Spleen (tissue), 11 donors: Measurements from ENCODE around the gene ASB13. TPM values are rescaled to one million over a fixed set of nuclear protein-coding genes. Genes with fewer than 3 reads are reported as not detected.

Experiments used
- DNase-seq: peaks from one replicate; pipeline ENCODE4 v3.0.0-alpha.2; 2020
- H3K27ac ChIP-seq, 8 donors: fragments of 200-600 bp; sonication (generic) in 7 of 8; 1 replicate in 4 of 8; 2 replicates in 4 of 8; pipeline versions ENCODE4 v1.5.0 to v1.8.0; 2016 to 2021; ENCODE audit warnings: inconsistent platforms in 4 of 8, mild to moderate bottlenecking in 4 of 8, moderate library complexity in 1 of 8
- H3K27me3 ChIP-seq, 7 donors: fragments of 200-600 bp; sonication (generic) in 6 of 7; replicated peaks in 1 of 7; 1 replicate in 4 of 7; 2 replicates in 3 of 7; pipeline versions ENCODE4 v1.5.0 to v1.8.0; 2016 to 2021; ENCODE audit warnings: inconsistent platforms in 3 of 7, mild to moderate bottlenecking in 1 of 7
- H3K36me3 ChIP-seq, 6 donors: fragments of 200-600 bp; sonication (generic) in 5 of 6; 1 replicate in 4 of 6; 2 replicates in 2 of 6; pipeline versions ENCODE4 v1.5.0 to v1.8.0; 2016 to 2021; ENCODE audit warnings: inconsistent platforms in 2 of 6
- H3K4me1 ChIP-seq, 6 donors: fragments of 200-600 bp; sonication (generic) in 5 of 6; 1 replicate in 3 of 6; 2 replicates in 3 of 6; pipeline versions ENCODE4 v1.5.0 to v1.8.0; 2016 to 2021; ENCODE audit warnings: inconsistent platforms in 3 of 6
- H3K4me3 ChIP-seq, 8 donors: fragments of 200-600 bp; sonication (generic) in 7 of 8; 1 replicate in 4 of 8; 2 replicates in 4 of 8; pipeline versions ENCODE4 v1.5.0 to v1.8.0; 2016 to 2021; ENCODE audit warnings: inconsistent platforms in 4 of 8, mild to moderate bottlenecking in 4 of 8, moderate library complexity in 2 of 8
- H3K9me3 ChIP-seq, 8 donors: fragments of 200-600 bp; sonication (generic) in 7 of 8; 1 replicate in 4 of 8; 2 replicates in 4 of 8; pipeline versions ENCODE4 v1.5.0 to v1.8.0; 2016 to 2021; ENCODE audit warnings: inconsistent platforms in 4 of 8
- CTCF ChIP-seq, 11 experiments: fragments of 200-600 bp in 7 of 11; fragments of 450-650 bp in 4 of 11; sonication (generic) in 4 of 11; IDR thresholded peaks in 8 of 11; conservative IDR thresholded peaks in 3 of 11; 1 replicate in 7 of 11; 2 replicates in 4 of 11; pipeline versions ENCODE4 v1.4.0 to v1.8.0; 2016 to 2021; ENCODE audit warnings: antibody characterized with exemption in 11 of 11, inconsistent platforms in 4 of 11, mild to moderate bottlenecking in 1 of 11
- POLR2A ChIP-seq, 3 donors: fragments of 450-650 bp; IDR thresholded peaks; one replicate each; pipeline ENCODE4 v1.5.1; 2017; ENCODE audit warnings: antibody characterized with exemption in 3 of 3, mild to moderate bottlenecking in 1 of 3
- POLR2AphosphoS5 ChIP-seq, 3 donors: sonication (generic); formaldehyde crosslinking; IDR thresholded peaks; one replicate each; pipeline ENCODE4 v1.5.1; 2017; ENCODE audit warnings: antibody characterized with exemption in 3 of 3
- WGBS, 5 donors: extraction: QIAGEN DNeasy Blood & Tissue Kit in 3 of 5; methylation state at CpG; one replicate each; pipeline versions ENCODE4 v1.1.5 to v1.1.7; 2013 to 2018; 5-methylcytosine and 5-hydroxymethylcytosine counted together
- intact Hi-C: fragments of 100-400 bp; cut with DNase I; formaldehyde crosslinking; loops from one replicate; pipeline ENCODE4 v1.15.0; 2023; ENCODE audit warnings: low total_unique reads
- polyA plus RNA-seq, 3 donors: library from polyadenylated mRNA; stranded (reverse); fragments of 200-250 nt; gene quantifications; one replicate each; pipeline ENCODE4 v1.2.1, GENCODE V29; 2013
- small RNA-seq, 4 donors: library from RNA; depleted of rRNA; stranded (forward); fragments of <200 nt; gene quantifications; one replicate each; pipeline ENCODE3, GENCODE V24; 2016
- total RNA-seq, 7 donors: library from RNA; depleted of rRNA in 3 of 7; stranded (reverse); fragments of >200 nt in 3 of 7; fragmentation: NEBNext Ultra II Directional in 4 of 7; extraction: Animal tissue kit (Norgen Biotek cat#: 25700) in 4 of 7; gene quantifications; one replicate each; pipeline versions ENCODE4 v1.1.0 to v1.2.1, GENCODE V29; 2016 to 2021
- donor health status: healthy with polysubstance abuse.
- donor health status: DM: no; HTN: no; CAD: no; lungs with moderate emphysema.
- donor health status: DM: no; HTN: no; CAD: no.
- donor health status: Bipolar disorder and iron deficiency.
- donor health status: healthy.
- donor health status: DM: no; HTN: no; CAD: no.
- donor health status: DM: yes; HTN: yes; CAD: no.

The ASB13 gene
- total and polyA plus RNA-seq, 10 donors: 17.0 to 29.6 (median 21.8) TPM

- Histone ChIP-seq H3K27me3 (peaks cover 0 to 73% (median 2%) of the 10 kb centered on the region in 7 donors), H3K9me3 (no peaks in the 10 kb centered on the region), H3K4me3 (no peak overlapping the region), H3K4me1 (peaks cover 0 to 10% (median 3%) of the 10 kb centered on the region in 6 donors), H3K36me3 (no peaks in the 10 kb centered on the region), H3K27ac (no peak overlapping the region)
- intact Hi-C loops: no loop called here
- no peak for TF ChIP-seq POLR2AphosphoS5 (IDR thresholded peaks at IDR 0.05)
- no peak for TF ChIP-seq POLR2A (IDR thresholded peaks at IDR 0.05)
- no peak for TF ChIP-seq CTCF (IDR thresholded peaks at IDR 0.05 in 8 of 11, conservative IDR thresholded peaks at IDR 0.05 in 3 of 11)
- peak; percentile 60 for DNase-seq
- 85 to 96% (median 92%) methylated on average over 10 to 14 of the region's 14 CpGs for WGBS, 5 donors
These were observed 75.0 kb downstream of the ASB13 start for GRCh38 chr10:5591336-5591824.

- peaks cover 0 to 8% (median 3%) of the 10 kb centered on the region in 6 donors for H3K4me1 ChIP-seq
- H3K9me3 ChIP-seq: no peaks in the 10 kb centered on the region
- WGBS, 5 donors: 74 to 91% (median 87%) methylated on average over 10 of the region's 10 CpGs
- H3K27ac ChIP-seq: no peak overlapping the region
- no peaks in the 10 kb centered on the region for H3K36me3 ChIP-seq
- TF ChIP-seq CTCF (IDR thresholded peaks at IDR 0.05 in 8 of 11, conservative IDR thresholded peaks at IDR 0.05 in 3 of 11) (no peak), POLR2A (IDR thresholded peaks at IDR 0.05) (no peak), POLR2AphosphoS5 (IDR thresholded peaks at IDR 0.05) (no peak)
- H3K27me3 ChIP-seq: peaks cover 0 to 68% (median 2%) of the 10 kb centered on the region in 7 donors
- peak; percentile 63 for DNase-seq
- H3K4me3 ChIP-seq: no peak overlapping the region
- intact Hi-C loops: no loop called here
These were observed 75.6 kb downstream of the ASB13 start for GRCh38 chr10:5590816-5591215.

GRCh38 chr10:5589661-5590511, 76.5 kb downstream of the ASB13 start:
- H3K4me3 ChIP-seq: no peak overlapping the region
- no peaks in the 10 kb centered on the region for H3K9me3 ChIP-seq
- no peak for TF ChIP-seq POLR2A (IDR thresholded peaks at IDR 0.05)
- no peaks in the 10 kb centered on the region for H3K36me3 ChIP-seq
- peaks cover 0 to 8% (median 3%) of the 10 kb centered on the region in 6 donors for H3K4me1 ChIP-seq
- 78 to 85% (median 83%) methylated on average over 15 to 16 of the region's 16 CpGs for WGBS, 5 donors
- no peak overlapping the region for H3K27ac ChIP-seq
- DNase-seq: peak; percentile 19
- peaks cover 0 to 61% (median 2%) of the 10 kb centered on the region in 7 donors for H3K27me3 ChIP-seq
- intact Hi-C loops: no loop called here

- H3K36me3 ChIP-seq: no peaks in the 10 kb centered on the region
- WGBS, 5 donors: 83 to 90% (median 85%) methylated on average over 14 of the region's 14 CpGs
- TF ChIP-seq POLR2A (IDR thresholded peaks at IDR 0.05) (no peak), CTCF (IDR thresholded peaks at IDR 0.05 in 8 of 11, conservative IDR thresholded peaks at IDR 0.05 in 3 of 11) (no peak), POLR2AphosphoS5 (IDR thresholded peaks at IDR 0.05) (peak in 1 of 3 donors; percentile 21)
- H3K27ac ChIP-seq: no peak overlapping the region
- peaks cover 0 to 56% (median 2%) of the 10 kb centered on the region in 7 donors for H3K27me3 ChIP-seq
- H3K4me3 ChIP-seq: no peak overlapping the region
- intact Hi-C loops: no loop called here
- peaks cover 0 to 4% (median under 1%) of the 10 kb centered on the region in 6 donors for H3K4me1 ChIP-seq
- DNase-seq: peak; percentile 71
- H3K9me3 ChIP-seq: no peaks in the 10 kb centered on the region
These were observed 77.3 kb downstream of the ASB13 start for GRCh38 chr10:5589011-5589660.

Small RNA genes within 50 kb of the gene (small RNA-seq; reads per million reads assigned to genes)
- gene AL365356.2 (0 reads per million in 4 donors), gene RN7SL445P (0 reads per million in 4 donors)

Other genes with a start within 250 kb of the ASB13 start
- not detected for gene CALML5, start 167.0 kb downstream of the ASB13 start, total RNA-seq
- gene CALML5, start 167.0 kb downstream of the ASB13 start, polyA plus RNA-seq: under 1 TPM in 1 of 3 donors, not detected in 2; 0.13 TPM
- not detected for gene CALML3, start 141.6 kb downstream of the ASB13 start, total RNA-seq
- gene CALML3, start 141.6 kb downstream of the ASB13 start, polyA plus RNA-seq: under 1 TPM in 1 of 3 donors, not detected in 2; 0.10 TPM
- gene TASOR2, start 18.2 kb upstream of the ASB13 start, total RNA-seq: 10 to 100 TPM; 58.3 to 87.9 (median 72.6) TPM
- 10 to 100 TPM in 2 of 3 donors, 1 to 10 TPM in 1; 9.5 to 11.3 (median 10.1) TPM for gene TASOR2, start 18.2 kb upstream of the ASB13 start, polyA plus RNA-seq
- gene GDI2, start 146.8 kb upstream of the ASB13 start, total RNA-seq: 100 to 1,000 TPM; 190 to 272 (median 211) TPM
- gene GDI2, start 146.8 kb upstream of the ASB13 start, polyA plus RNA-seq: 100 to 1,000 TPM; 100 to 152 (median 146) TPM
- gene ANKRD16, start 223.3 kb upstream of the ASB13 start, total RNA-seq: 10 to 100 TPM in 1 of 7 donors, 1 to 10 TPM in 6; 5.8 to 10.5 (median 6.8) TPM
- 1 to 10 TPM; 2.7 to 5.1 (median 4.3) TPM for gene ANKRD16, start 223.3 kb upstream of the ASB13 start, polyA plus RNA-seq
- gene FBH1, start 223.6 kb upstream of the ASB13 start, total RNA-seq: 100 to 1,000 TPM; 101 to 118 (median 111) TPM
- 10 to 100 TPM; 33.4 to 47.8 (median 40.9) TPM for gene FBH1, start 223.6 kb upstream of the ASB13 start, polyA plus RNA-seq